ENCODE data around the gene SCN5A.

DNA sequence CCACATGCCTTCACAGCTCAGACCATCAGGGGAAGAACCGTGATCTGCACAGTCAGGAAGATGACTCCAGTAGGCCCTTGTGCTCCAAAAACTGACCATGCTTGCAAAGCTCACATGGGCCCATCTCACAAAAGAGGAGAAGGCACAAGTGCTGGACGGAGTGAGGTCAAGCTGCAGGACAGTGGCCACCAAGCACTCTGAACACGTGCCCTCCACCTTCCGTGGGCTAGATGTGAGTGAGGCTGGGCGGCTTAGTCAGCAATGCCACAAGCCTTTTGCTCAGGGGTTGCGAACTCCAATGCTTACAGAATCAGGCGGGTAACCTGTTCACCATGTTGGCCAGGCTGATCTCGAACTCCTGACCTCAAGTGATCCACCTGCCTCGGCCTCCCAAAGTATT lies 70.9 kb downstream of the SCN5A start:
- TF ChIP-seq POLR2A (IDR thresholded peaks at IDR 0.05) (no peak), CTCF (IDR thresholded peaks at IDR 0.05) (no peak)
